Motor neuron (in vitro differentiated cells): ENCODE measurements around the gene ATF7IP2. TPM values are rescaled to one million over a fixed set of nuclear protein-coding genes. Genes with fewer than 3 reads are reported as not detected.
"Not testable (repeated sequence)": the region's sequence is repeated elsewhere in the genome, so short reads cannot be mapped to it uniquely, and the experiment has no call there.

Source experiments
- ATAC-seq, 8 experiments: fragments of 200-7000 bp; cut with Tn5 transposase; replicated peaks in 6 of 8; 2 replicates each; pipeline ENCODE4 v1.8.0; 2021; ENCODE audit warnings: mild to moderate bottlenecking in 8 of 8, moderate library complexity in 8 of 8
- H3K27ac ChIP-seq, 2 donors: fragments of 250-450 bp; sonication (Bioruptor Pico); 2 replicates each; pipeline ENCODE4 v1.9.0; 2021; ENCODE audit warnings: antibody characterized with exemption in 2 of 2, mild to moderate bottlenecking in 2 of 2, moderate library complexity in 1 of 2
- H3K4me1 ChIP-seq, 2 donors: fragments of 250-450 bp; sonication (Bioruptor Pico); replicated peaks in 1 of 2; 2 replicates each; pipeline ENCODE4 v1.6.1; 2021; ENCODE audit warnings: antibody characterized with exemption in 2 of 2, mild to moderate bottlenecking in 2 of 2, moderate library complexity in 1 of 2
- H3K4me3 ChIP-seq, 5 donors: fragments of 250-450 bp; sonication (Bioruptor Pico); 2 replicates each; pipeline ENCODE4 v1.9.0; 2021; ENCODE audit warnings: antibody characterized with exemption in 5 of 5, mild to moderate bottlenecking in 5 of 5, moderate library complexity in 4 of 5
- WGBS, 10 experiments: fragments of 450-650 bp; shearing (Covaris generic); methylation state at CpG; one replicate each; pipeline ENCODE4 v1.0.0; 2022; 5-methylcytosine and 5-hydroxymethylcytosine counted together
- in situ Hi-C, 9 experiments: fragments of 400-800 bp; cut with MboI; loops; one replicate each; pipeline ENCODE4 v1.15.0; 2021; ENCODE audit warnings: low sequenced_read_pairs in 9 of 9, low pct_unique_long_range_greater_than_20kb in 2 of 9; ENCODE audit not compliant: unreplicated experiment in 9 of 9
- total RNA-seq, 8 experiments: library from RNA; unstranded; fragments of 300-600 nt; gene quantifications; 2 replicates each; pipeline versions ENCODE4 v1.2.3 to v1.2.4, GENCODE V29; 2022

ATF7IP2 gene
- total RNA-seq, 8 experiments from 2014 or later = 0.10 to 21.4 (median 16.4) TPM

- ATAC-seq = no peak
- 0 to 93% (median 82%) methylated on average over 3 to 9 of the region's 9 CpGs; no CpG with 5 or more reads in 1 of the 10 experiments for WGBS, 10 experiments
- no peak overlapping the region for H3K27ac ChIP-seq
- H3K4me1 ChIP-seq = no peaks in the 10 kb centered on the region
- H3K4me3 ChIP-seq = no peak overlapping the region
- in situ Hi-C loops = loop anchor here in 1 of 9 experiments (25.0 kb wide), 1 partner anchor 100 kb away; no protein-coding TSS in a partner anchor
Observed at GRCh38 chr16:10362077-10362863, 23.6 kb upstream of the ATF7IP2 start.

GRCh38 chr16:10362864-10363197 is 23.0 kb upstream of the ATF7IP2 start:
- not testable (repeated sequence) for H3K4me1 ChIP-seq, H3K27ac ChIP-seq, H3K4me3 ChIP-seq, ATAC-seq
- WGBS, 10 experiments = 9 to 100% (median 71%) methylated on average over 1 to 4 of the region's 4 CpGs; no CpG with 5 or more reads in 4 of the 10 experiments
- in situ Hi-C loops = loop anchor here in 1 of 9 experiments (25.0 kb wide), 1 partner anchor 101 kb away; no protein-coding TSS in a partner anchor

- ATAC-seq, H3K4me1 ChIP-seq, H3K4me3 ChIP-seq, H3K27ac ChIP-seq: not testable (repeated sequence)
- 60 to 100% (median 91%) methylated on average over 3 to 8 of the region's 8 CpGs; no CpG with 5 or more reads in 4 of the 10 experiments for WGBS, 10 experiments
- in situ Hi-C loops = loop anchor here in 1 of 9 experiments (25.0 kb wide), 1 partner anchor 104 kb away; no protein-coding TSS in a partner anchor
Observed at GRCh38 chr16:10366619-10367018, 19.2 kb upstream of the ATF7IP2 start.

- Histone ChIP-seq H3K27ac (no peak overlapping the region), H3K4me3 (no peak overlapping the region), H3K4me1 (peaks cover 0 to 2% of the 10 kb centered on the region in 2 donors)
- in situ Hi-C loops = loop anchor here in 1 of 9 experiments (25.0 kb wide), 1 partner anchor 105 kb away; no protein-coding TSS in a partner anchor
- no peak for ATAC-seq
- WGBS, 10 experiments = 22 to 96% (median 81%) methylated on average over 1 to 5 of the region's 5 CpGs
Observed at GRCh38 chr16:10367616-10368188, 18.2 kb upstream of the ATF7IP2 start.

- ATAC-seq = no peak
Observed at GRCh38 chr16:10368969-10369551, 16.8 kb upstream of the ATF7IP2 start.

GRCh38 chr16:10370096-10370726 is 15.7 kb upstream of the ATF7IP2 start:
- peak in 4 of 8 experiments; percentile 16 to 90 (median 54) for ATAC-seq
- 0 to 83% (median 14%) methylated on average over 1 to 4 of the region's 4 CpGs; no CpG with 5 or more reads in 3 of the 10 experiments for WGBS, 10 experiments
- H3K4me1 ChIP-seq = peaks cover 0 to 2% of the 10 kb centered on the region in 2 donors
- in situ Hi-C loops = loop anchor here in 1 of 9 experiments (25.0 kb wide), 1 partner anchor 108 kb away; no protein-coding TSS in a partner anchor
- H3K4me3 ChIP-seq = no peak overlapping the region
- no peak overlapping the region for H3K27ac ChIP-seq

More at GRCh38 chr16:10368969-10369551, 16.8 kb upstream of the ATF7IP2 start:
- in situ Hi-C loops = loop anchor here in 1 of 9 experiments (25.0 kb wide), 1 partner anchor 107 kb away; no protein-coding TSS in a partner anchor
- Histone ChIP-seq H3K27ac (no peak overlapping the region), H3K4me1 (peaks cover 0 to 2% of the 10 kb centered on the region in 2 donors), H3K4me3 (no peak overlapping the region)
- WGBS, 10 experiments = 8 to 100% (median 84%) methylated on average over 1 to 2 of the region's 2 CpGs; no CpG with 5 or more reads in 6 of the 10 experiments

GRCh38 chr16:10371592-10371991 is 14.3 kb upstream of the ATF7IP2 start:
- in situ Hi-C loops = loop anchor here in 1 of 9 experiments (25.0 kb wide), 1 partner anchor 109 kb away; no protein-coding TSS in a partner anchor
- Histone ChIP-seq H3K4me1 (peaks cover 0 to 2% of the 10 kb centered on the region in 2 donors), H3K4me3 (no peak overlapping the region), H3K27ac (no peak overlapping the region)
- ATAC-seq = no peak
- WGBS, 10 experiments = 0 to 100% (median 80%) methylated on average over 1 to 2 of the region's 2 CpGs; no CpG with 5 or more reads in 2 of the 10 experiments

- H3K4me3 ChIP-seq = no peak overlapping the region
- H3K4me1 ChIP-seq = peaks cover 0 to 2% of the 10 kb centered on the region in 2 donors
- in situ Hi-C loops = loop anchor here in 1 of 9 experiments (25.0 kb wide), 1 partner anchor 111 kb away; no protein-coding TSS in a partner anchor
- WGBS, 10 experiments = 0 to 100% (median 53%) methylated on average over 1 of the region's 1 CpG; no CpG with 5 or more reads in 2 of the 10 experiments
- H3K27ac ChIP-seq = no peak overlapping the region
- ATAC-seq = no peak
Observed at GRCh38 chr16:10373556-10373955, 12.3 kb upstream of the ATF7IP2 start.

GRCh38 chr16:10376229-10376628 is 9.6 kb upstream of the ATF7IP2 start:
- no peak overlapping the region for H3K4me3 ChIP-seq
- in situ Hi-C loops = no loop called here
- WGBS, 10 experiments = 0 to 92% (median 58%) methylated on average over 1 of the region's 1 CpG; no CpG with 5 or more reads in 1 of the 10 experiments
- no peak overlapping the region for H3K27ac ChIP-seq
- ATAC-seq = no peak
- H3K4me1 ChIP-seq = no peaks in the 10 kb centered on the region

GRCh38 chr16:10383626-10384025 is 2.2 kb upstream of the ATF7IP2 start:
- Histone ChIP-seq H3K27ac (no peak overlapping the region), H3K4me3 (no peak overlapping the region), H3K4me1 (peaks cover 3% of the 10 kb centered on the region in 2 donors)
- in situ Hi-C loops = no loop called here
- 17 to 100% (median 92%) methylated on average over 1 to 3 of the region's 3 CpGs for WGBS, 10 experiments
- no peak for ATAC-seq

GRCh38 chr16:10386517-10387100 is 748 bp downstream of the ATF7IP2 start:
- peak overlapping the region; percentile 49 to 67 (median 52) for H3K4me3 ChIP-seq
- 0 to 40% (median 9%) methylated on average over 1 to 14 of the region's 14 CpGs for WGBS, 10 experiments
- peak overlapping the region in 1 of 2 donors; percentile 82 for H3K27ac ChIP-seq
- in situ Hi-C loops = no loop called here
- peaks cover 3% of the 10 kb centered on the region in 2 donors for H3K4me1 ChIP-seq
- ATAC-seq = no peak

- in situ Hi-C loops = no loop called here
- Histone ChIP-seq H3K27ac (no peak overlapping the region), H3K4me3 (peak overlapping the region; percentile 49 to 67 (median 52)), H3K4me1 (peaks cover 3% of the 10 kb centered on the region in 2 donors)
- WGBS, 10 experiments = 17 to 90% (median 40%) methylated on average over 1 to 5 of the region's 5 CpGs
- no peak for ATAC-seq
Observed at GRCh38 chr16:10387188-10387617, 1.3 kb downstream of the ATF7IP2 start.
